CD4-positive, alpha-beta T cell treated with Interleukin-10 for 1 hour (primary cell): ENCODE results near the gene IRX2.

Experiments used
- DNase-seq: peaks from one replicate; pipeline ENCODE4 v3.0.0-alpha.2; 2020

The IRX2 gene

DNA sequence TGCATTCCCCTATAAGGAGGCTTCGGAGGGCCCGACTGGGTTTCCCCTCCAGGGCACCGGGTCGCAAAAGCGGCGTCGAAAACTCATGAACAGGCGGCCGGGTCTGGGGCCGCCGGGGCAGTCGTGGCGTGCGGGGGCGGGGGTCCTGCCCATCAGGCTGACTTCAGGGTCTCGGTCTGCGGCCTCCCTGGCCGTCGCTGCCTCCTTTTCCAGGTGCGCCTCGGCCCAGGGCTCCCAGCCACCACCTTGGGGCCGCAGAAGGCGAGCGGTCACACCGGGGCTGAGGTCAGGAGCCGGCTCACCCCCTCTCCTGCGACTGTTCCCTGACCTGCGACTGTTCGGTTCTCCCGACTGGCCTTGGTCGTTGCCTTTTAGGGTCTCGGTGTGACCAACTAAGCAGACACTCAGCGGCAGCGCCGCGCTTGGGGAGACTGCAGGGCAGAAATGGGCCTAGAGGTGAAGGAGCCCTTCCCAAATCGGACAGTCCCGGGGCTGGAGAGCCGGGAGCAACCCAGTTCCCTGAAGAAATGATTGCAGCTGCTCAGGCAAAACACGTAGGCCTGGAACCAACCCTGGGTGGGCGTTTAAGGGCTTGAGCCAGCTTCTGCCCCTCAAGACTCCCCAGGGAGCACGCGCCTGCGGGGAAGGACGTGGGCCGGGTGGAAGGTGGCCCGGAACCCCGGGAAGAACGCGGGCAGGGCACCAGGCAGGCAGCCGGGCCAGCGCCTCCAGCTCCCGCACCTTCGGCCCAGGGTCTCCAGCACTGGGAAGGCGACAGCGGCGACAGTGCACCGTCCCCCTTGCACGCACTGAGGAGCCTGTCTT is 11.2 kb downstream of the IRX2 start:
- DNase-seq = no peak

DNA sequence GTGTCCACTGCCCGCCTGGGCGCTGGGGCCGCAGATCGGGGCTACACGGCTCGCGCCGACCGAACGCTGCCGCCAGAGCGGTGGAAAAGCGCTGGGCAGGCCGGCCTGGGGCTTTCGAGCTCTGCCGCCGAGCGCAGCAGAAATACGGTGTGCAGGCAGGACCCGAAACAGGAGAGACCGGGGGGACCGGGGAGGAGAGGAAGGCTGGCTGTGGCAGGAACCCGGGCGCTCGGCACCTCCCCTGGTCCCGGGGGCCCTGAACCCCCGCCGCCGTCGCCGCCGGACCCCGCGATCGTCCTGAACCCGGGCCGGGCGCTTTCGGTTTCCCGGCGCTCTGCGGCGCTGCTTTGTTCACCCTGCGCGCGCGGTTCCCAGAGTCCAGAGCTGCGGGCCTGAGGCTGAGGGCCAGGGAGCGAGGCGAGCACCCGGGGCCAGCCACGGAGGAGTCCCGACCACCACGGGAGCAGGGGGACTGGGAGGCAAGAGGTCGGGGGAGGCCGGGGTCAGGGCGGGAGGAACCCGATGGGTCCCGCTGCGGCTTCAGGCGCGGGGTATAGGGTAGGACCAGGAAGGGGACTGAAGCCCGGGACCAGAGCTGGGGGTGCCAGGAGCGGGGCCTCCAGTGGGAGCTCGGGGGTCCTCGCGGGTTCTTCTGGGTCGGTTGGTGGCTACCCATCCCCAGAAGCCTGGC is 12.0 kb downstream of the IRX2 start:
- no peak for DNase-seq

DNA sequence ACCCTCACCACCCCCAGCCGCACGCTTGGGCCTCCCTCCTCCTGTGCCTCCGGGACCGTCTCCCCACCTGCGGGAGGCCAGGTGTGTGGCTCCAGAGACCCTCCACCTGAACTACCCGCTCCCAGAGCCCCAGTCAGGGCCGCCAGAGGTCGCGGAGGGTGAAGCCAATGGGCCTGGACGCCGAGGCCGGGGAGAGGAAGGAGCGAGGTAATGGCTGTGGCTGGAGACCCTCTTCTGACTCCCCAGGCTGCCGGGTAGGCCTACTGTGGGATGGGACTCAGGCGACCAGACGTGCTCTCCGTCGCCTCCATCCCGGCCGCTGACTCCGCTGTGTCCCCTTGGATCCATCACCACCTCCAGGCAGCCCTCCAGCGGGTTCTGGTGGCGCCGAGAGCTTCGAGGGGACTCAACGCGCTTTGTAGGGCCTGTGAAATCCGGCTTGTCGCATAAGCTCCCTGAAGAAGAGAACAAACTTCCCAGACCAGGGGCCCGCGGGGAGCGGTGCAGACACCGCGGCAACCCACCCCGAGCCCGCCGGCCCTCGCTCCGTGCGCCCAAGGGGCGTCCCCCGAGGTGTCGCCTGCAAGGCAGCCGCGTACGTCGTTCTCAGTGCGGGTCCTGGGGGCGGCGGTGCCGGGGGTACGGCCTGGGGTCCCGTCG is 12.6 kb downstream of the IRX2 start:
- DNase-seq = no peak

DNA sequence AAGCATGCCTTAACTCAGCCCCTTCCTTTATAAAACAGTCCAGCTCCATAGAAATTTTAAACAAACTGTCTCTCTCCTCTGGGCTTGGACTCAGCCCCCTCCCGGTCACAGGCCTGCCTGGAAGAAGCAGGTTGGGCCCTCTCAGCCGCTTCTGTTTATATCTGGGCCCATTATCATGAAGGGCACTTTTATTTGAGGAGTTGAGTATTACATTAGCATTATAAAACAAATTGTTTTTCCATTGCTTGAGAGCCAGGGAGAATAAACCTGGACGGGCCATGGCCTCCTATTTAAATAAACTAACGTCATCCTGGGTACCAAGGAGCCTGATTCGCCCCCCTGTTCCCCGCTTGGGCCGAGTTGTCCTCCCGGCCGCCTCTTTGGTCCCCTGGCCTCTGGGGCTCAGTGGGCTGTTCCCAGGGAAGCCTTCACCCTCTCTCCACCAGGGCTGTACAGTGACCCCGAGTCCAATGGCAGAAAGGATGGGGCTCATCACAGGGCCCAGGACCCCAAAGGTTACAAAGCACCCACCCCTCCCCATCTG is 13.2 kb downstream of the IRX2 start:
- DNase-seq = no peak

DNA sequence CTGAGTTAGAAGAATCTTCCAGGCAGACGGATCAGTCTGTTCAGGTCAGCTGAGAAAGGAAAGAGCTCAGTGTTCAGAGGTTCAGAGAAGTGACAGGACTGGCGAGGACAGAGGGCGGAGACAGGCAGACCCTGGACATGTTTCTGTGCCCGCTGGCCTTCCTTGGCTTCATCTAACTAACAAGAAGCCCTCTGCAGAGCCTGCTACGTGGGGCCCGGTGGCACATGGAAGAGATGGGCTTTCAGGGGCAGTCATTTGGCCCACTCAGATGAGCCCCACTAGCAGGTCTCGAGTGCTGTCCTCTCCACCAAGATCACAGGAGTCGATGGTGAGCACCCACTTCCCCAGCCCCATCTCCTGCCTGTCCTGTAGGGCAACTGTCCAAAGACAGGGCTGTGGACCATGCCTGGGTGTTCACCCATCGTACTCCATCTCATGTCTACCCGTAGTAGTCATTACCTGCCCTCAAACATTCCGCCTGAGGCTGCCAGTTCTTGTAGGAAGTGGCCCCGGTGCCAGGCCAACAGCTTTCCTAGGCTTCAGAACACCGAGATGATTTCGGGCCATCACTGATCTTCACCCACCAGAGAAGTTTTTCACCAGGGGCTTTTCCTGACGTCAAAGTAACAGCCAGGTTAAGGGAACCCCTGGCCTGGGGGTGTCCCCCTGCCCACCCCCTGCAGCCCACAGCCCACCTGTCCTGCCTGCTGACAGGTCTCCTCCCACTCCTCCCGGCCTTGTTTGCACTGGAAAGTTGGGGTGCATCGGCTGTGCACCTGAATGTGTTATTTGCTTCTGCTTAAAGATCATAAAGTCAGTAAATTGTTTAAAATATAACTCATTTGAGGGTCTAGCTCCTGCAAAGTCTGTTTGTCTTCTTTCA is 14.0 kb downstream of the IRX2 start:
- no peak for DNase-seq

DNA sequence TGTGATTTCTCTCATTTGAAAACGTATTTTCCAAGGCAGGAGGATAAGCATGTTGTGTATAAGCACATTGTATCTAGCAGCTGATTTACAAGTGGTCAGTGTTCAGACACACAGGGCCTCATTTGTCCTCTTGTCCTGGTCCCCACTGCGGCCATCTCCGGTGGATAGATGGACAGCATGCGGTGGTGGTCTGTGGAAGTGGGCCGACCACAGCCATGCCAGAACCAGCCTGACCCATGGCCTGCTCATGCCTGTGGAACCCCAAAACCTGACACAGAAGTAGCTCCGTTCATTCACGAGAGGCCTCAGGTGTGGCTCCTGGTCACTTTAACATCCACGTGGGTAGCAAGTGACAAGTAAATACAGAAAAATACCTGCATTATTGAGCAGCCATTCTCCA is 14.6 kb downstream of the IRX2 start:
- DNase-seq = no peak

DNA sequence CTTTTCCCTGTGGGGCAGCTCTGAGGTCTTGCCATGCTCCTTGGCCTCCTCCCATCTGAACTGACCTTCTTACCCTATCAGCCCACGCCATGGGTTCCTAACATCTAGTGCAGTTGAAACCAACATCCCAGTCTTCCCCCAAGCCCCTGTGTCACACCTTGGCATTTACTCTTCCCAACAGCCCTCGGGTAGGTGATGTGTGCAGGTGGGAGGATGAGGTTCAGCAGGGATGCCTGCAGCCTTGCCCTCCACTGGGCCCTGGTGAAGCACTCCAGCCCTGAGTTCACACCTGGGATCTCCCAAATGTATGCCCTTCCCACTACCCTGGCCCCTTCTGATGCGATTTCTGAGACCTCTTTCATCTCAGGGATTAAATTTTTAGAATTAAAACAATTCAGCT is 15.5 kb downstream of the IRX2 start:
- DNase-seq = no peak

DNA sequence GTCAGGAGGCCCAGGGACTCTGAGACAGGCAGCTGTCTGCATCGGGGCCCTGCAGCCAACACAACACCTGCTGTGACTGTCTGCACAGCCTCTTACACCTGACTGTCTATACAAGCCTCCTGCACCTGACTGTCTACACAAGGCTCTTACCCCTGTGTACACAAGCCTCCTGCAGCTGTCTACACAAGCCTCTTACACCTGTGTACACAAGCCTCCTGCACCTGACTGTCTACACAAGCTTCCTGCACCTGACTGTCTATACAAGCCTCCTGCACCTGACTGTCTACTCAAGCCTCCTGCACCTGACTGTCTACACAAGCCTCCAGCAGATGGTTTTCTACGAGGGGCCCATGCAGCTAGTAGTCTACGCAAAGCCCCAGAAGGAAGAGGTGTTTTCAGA is 18.6 kb downstream of the IRX2 start:
- DNase-seq = no peak

DNA sequence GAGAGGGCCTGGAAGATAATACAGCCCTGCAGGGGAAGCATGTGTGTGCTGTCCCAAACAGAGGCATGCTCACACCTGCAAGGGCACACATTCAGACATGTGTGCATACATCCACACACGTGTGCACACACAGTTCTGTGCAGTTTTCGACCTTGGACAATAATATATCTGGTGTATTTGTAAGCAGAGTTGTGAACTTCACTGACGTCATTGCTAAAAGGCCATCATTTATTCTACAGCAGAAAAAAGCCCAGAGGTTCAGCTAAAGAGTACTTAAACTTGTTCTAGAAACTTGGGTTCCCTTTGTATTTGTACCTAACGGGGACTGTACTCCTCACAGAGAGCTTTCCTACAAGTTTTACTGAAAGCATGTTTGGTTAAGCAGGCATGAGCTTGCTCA is 19.5 kb downstream of the IRX2 start:
- DNase-seq = no peak

DNA sequence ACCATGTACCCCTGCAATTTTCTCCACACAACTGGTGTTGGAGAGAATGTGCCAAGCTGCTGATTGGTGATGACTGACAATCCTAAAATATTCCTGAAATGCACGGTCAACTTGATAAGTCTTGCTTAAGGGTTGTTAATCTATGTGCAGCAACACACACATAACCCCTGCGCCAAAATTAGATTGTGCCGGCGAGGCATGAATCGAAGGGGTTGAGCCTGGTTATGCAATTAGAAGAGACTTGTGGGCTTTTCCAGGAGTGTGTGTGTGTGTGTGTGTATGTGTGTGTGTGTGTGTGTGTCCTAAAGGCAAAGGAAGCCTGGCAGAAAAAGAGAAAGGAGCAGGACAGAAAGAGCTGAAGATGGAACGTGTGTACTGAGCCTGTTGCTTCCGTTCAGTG is 22.3 kb downstream of the IRX2 start:
- DNase-seq = no peak

DNA sequence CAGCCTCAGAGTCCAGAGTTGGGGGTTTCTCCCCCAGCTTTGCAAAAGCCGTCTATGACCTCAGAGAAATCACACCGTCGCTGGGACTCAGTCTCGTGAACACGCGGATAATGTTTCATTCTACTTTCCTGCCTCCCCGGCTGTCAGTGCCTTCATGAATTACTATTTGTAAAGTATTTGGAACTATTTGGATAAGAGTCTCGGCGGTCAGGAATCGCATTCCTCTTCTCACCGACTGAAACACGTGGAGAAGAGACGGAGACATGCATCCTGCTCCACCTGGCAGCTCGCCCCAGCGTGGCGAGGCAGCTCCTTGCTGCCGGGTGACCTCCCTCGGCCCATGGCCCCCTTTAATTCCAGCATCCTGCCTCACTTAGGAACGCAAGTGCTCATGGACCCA is 23.9 kb downstream of the IRX2 start:
- no peak for DNase-seq

DNA sequence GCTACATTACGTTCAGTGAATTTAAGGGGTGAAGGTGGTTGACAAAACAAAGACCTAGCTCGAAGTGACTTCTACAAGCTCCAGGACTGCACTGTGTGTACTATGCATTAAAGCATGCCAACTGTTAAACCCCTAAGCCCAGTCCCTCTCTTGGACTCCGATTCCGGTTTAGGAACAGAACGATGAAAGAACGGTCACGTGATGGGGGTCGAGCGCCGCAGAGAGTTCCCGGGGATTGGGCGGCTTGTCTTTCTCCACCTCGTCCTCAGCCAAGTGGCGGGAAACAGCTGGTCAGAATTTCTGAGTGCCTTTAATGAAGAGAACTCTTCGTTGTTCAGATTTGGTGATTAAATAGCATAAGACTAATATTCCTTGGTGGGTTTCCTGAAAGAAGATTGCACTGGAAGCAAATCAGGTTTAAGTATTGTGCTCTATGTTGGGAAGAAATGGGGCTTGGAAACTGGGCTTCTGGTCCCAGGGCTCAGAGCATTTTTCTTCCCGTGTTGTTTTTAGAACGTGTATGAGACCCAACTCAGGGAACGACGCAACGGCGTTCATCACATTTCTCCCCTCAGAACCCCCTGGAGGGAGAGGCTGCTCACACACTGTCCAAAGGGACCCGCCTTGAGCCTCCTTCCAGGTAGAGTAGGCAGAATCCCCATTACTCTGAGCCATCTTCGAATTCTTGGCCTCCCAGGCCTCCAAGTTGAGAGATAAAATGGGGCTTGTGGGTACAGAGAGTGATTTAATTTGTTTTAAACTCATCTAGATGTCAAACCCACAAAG is 25.3 kb downstream of the IRX2 start:
- no peak for DNase-seq

DNA sequence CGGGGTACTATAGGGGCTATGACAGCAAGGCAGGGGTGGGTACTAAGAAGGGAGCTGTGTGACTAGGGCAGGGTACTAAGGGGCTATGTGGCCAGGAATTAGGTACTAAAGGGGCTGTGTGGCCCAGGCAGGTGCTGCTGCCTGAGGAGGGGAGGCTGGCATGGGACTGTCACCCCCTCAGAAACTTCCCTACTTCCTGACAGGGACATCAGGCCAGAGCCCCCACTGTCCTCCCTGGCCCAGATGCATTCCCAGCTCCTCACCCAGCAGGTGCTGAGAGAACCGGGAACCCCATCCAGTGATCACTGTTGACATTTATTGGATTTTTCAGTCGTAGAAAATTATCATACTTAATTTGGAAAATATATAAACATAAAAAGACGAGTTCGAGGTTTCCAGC is 26.6 kb downstream of the IRX2 start:
- no peak for DNase-seq

DNA sequence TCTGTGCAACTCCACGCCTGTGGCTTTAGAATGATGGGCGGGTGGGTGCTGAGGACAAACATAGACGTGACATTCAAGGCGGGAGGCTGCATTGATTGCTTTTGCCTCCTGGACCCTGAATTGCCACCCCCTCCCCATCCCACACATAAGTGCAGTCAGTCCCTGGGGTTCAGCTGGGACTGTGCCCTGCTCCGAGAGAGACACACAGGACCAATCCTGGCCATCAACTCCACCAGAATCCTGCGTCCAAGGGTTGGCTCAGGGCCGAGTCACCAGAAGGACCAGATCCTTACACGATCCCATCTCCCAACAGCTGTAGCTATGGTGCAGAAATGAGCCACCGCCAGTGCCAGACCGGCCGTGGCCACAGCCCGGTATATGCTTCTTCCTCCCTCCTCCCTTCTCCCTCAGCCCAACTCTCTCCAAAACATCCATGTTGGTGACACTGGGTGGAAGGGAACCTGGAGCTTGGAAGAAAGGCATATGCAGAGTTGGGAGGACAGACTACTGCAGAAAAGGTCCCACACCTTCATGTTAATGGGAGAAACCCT is 27.4 kb downstream of the IRX2 start:
- no peak for DNase-seq

DNA sequence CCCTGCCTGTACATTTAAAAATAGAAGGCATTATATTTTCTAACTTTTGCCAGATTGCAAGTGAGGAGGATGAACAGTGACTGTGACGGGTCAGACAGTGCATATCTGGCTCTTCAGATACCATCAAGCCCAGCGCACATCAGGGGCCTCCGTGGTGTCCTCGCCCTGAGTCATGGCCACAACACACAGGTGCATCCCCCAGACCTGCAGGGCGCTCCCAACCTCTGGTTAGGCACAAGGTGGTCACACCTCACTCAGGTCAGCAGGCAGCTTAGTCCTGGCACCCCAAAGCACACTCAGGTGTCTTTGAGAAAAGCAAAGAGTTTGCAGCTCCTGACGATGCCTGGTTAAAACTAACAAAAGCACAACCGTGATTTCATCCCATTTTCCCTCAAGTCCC is 28.6 kb downstream of the IRX2 start:
- no peak for DNase-seq

DNA sequence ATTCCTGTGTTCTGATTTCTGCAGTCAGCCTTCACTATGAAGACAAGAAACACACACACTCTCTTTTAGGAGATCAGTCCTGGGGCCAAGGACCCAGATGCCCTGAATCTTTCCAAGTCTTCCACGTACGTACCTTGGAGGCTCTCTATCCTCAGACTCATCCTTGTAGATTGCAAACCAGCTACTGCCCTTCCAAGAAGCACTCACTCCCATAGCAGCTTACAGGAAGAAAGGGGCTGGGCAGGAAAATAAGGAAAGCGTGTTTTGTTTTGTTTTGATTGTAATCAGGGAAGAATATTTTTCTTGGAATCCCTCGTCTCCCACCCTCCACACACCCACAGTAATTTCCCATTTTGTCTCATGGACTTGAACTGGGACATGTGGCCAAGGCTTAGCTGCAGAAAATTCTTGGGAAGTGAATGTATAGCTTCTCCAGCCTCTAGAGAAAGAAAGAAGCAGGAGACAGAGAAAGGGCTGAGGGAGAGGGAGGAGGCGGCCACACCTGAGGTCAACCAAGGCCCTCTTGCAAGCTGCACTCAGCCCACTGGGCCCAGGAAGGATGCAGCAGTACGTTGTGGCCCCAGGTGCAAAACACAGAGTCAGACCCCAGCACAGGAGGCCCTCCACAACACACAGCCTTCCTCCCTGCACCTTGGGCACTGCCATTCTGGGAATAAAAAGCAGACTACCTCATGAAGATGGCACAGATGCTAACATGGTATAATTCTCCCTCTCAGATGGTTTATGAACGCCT is 29.9 kb downstream of the IRX2 start:
- no peak for DNase-seq

DNA sequence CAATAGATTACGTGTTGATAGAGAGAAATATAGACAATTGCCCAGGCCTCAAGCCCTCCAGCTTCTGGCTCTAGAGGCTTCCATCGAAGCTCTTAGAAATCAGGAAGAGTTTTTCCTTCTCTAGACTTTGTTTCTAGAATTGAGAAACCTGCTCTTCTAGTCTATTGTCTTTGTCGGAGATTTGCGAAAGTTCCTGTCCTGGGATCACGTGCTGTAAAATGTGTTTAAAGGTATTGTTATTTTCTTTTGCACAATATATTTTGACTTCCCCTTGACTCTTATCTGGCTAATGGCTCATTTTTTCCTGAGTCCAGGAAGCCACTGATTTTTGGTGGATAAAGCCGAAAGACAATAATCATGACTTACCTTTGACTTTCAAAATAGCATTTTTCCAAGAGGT is 32.1 kb downstream of the IRX2 start:
- no peak for DNase-seq

DNA sequence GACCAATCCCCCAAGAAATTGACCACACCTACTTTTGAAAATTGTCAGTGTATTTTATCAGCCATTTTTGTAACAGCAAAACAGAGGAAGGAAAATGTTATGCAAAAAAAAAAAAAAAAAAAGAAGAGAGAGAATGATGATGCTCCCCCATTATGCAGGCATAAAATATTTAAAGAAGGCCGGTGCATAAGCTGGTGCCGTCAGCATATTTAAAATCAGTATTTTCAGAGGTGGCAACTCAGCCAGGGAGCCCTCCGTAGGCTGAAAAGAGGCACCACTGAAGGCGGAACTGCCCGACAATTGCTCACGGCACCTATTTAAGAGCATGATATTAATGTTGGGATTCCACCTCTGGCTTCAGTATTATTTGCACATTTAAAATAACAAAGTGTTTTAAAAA is 33.4 kb downstream of the IRX2 start:
- DNase-seq = no peak

DNA sequence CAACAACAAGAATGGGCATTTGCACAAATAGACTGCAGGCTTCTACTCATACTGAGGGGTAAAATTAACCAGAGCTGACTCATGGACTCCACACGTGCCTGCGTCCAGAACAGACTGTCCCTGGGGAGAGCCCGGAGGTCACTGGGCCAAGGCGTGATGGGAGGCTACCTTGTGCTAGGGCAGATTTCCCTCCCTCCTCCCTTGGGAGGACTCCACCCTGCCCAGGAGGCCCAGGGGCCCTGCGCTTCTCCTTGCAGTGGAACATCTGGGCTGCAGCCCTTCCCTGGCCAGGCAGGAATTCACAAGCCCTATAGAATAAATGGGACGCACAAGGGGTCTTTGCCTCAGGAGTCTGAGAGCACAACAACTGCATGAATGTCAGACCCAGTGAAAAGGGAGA is 35.6 kb downstream of the IRX2 start:
- no peak for DNase-seq

DNA sequence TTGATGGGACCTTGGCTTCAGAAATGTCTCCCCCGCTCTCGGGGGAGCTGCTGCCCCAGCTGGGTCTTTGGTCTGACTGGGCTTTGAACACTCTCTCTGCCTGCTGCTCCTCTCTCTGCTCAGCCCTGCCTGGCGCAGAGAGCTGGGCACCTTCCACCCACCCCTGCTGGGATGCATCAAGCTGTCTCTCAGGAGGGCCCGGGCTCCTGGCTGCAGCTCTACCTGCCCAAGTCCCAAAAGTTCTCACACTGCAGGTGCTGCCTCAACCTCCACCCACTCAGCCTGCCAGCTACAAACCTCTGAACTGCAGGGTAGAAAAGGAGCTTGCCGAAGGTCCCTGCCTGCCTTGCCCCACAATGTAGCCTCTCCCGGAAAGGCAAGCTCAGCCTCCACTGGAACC is 36.7 kb downstream of the IRX2 start:
- DNase-seq = no peak

DNA sequence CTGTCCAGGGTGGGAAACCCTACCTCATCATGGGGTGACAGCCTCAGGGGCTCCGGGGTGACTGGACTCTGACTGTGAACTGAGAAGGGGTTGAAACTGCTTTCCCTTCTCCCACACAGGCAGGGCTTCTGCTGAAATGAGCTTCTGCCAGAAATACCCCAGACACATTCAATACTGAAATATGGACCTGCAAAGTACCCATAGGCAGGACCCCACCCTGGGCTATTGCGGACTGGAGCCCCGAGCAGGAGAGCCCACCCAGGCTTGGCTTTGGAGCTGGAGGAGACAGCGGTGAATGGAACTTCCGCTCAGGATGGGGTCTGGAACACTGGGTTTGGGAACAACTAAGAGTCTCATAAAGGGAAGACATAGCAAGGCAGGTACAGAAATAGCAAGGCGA is 37.5 kb downstream of the IRX2 start:
- DNase-seq = no peak
